Body of pancreas (tissue), 4 donors: ENCODE measurements around the gene STK40. TPM values are rescaled to one million over a fixed set of nuclear protein-coding genes. Genes with fewer than 3 reads are reported as not detected.
A peak's percentile ranks its signal among the peaks of the same experiment; 100 is the strongest.

Source experiments
- ATAC-seq: fragments of 150-250 bp; one replicate; pipeline ENCODE4 v1.9.1; 2016
- DNase-seq, 4 donors: peaks; one replicate each; pipeline ENCODE4 v3.0.0-alpha.2; 2019
- H3K27ac ChIP-seq, 4 donors: fragments of 200-600 bp; sonication (generic); 1 replicate in 3 of 4; 2 replicates in 1 of 4; pipeline versions ENCODE4 v1.5.1 to v1.6.1; 2016 to 2019; ENCODE audit warnings: mild to moderate bottlenecking in 1 of 4, mixed read lengths in 1 of 4, moderate library complexity in 1 of 4
- H3K27me3 ChIP-seq, 2 donors: fragments of 200-600 bp; sonication (generic); one replicate each; pipeline ENCODE4 v1.6.0; 2016; ENCODE audit warnings: mild to moderate bottlenecking in 1 of 2
- H3K36me3 ChIP-seq, 2 donors: fragments of 200-600 bp; sonication (generic); replicated peaks in 1 of 2; 2 replicates each; pipeline ENCODE4 v1.5.1; 2016; ENCODE audit warnings: low read depth in 2 of 2; ENCODE audit not compliant: insufficient read depth in 1 of 2
- H3K4me1 ChIP-seq: fragments of 200-600 bp; sonication (generic); one replicate; pipeline ENCODE4 v1.6.0; 2016
- H3K4me3 ChIP-seq, 2 donors: fragments of 200-600 bp; sonication (generic); 1 replicate in 1 of 2; 2 replicates in 1 of 2; pipeline ENCODE4 v1.5.1; 2016 to 2019
- H3K9me3 ChIP-seq, 3 donors: fragments of 200-600 bp; sonication (generic); 1 replicate in 2 of 3; 2 replicates in 1 of 3; pipeline ENCODE4 v1.5.1; 2016
- POLR2A ChIP-seq, 3 donors: fragments of 450-650 bp; IDR thresholded peaks; one replicate each; pipeline ENCODE4 v1.6.1; 2016; ENCODE audit warnings: antibody characterized with exemption in 3 of 3, mild to moderate bottlenecking in 2 of 3
- WGBS, 2 donors: methylation state at CpG; one replicate each; pipeline ENCODE4 v1.1.5; 2017; 5-methylcytosine and 5-hydroxymethylcytosine counted together
- intact Hi-C: fragments of 100-400 bp; cut with DNase I; formaldehyde crosslinking; loops from one replicate; pipeline ENCODE4 v1.15.1; 2023
- total RNA-seq, 2 donors: library from RNA; depleted of rRNA; stranded (reverse); fragments of >200 nt; gene quantifications; one replicate each; pipeline ENCODE4 v1.1.0, GENCODE V29; 2016
- TF ChIP-seq, protein P1 (sequence below), 7 experiments: fragments of 450-650 bp in 4 of 7; fragments of 200-600 bp in 3 of 7; sonication (generic) in 3 of 7; IDR thresholded peaks; one replicate each; pipeline ENCODE4 v1.5.1; 2016 to 2019; ENCODE audit warnings: antibody characterized with exemption in 7 of 7

The STK40 gene
- total RNA-seq, 2 donors from 2014 or later = 25.2 to 30.3 TPM

DNA sequence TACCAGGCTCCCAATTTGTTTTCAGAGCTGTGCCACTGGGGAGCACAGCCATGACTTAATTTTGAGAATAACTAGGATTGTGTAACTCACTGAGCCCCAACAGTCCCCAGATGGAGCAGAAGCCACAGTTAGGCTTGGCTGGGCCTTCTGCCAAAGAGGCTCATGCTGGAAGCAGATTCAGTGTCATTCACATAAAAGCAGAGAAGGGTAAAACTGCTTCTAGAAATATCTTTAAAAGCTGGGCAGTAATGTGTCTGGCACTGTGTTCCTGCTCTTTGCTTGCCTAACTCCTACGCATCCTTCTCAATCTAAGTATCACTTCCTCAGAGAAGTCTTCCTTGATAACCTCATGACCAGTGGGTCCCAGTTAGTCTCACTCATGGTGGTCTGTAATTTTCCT is 20.3 kb downstream of the STK40 start:
- peak overlapping the region in 1 of 4 donors; percentile 54 for H3K27ac ChIP-seq
- no peak for ATAC-seq
- peaks cover 27% of the 10 kb centered on the region for H3K4me1 ChIP-seq
- H3K36me3 ChIP-seq = peaks cover 0 to 4% of the 10 kb centered on the region in 2 donors
- no peak overlapping the region for H3K4me3 ChIP-seq
- no peaks in the 10 kb centered on the region for H3K9me3 ChIP-seq
- H3K27me3 ChIP-seq = no peaks in the 10 kb centered on the region
- intact Hi-C loops = no loop called here
- 81 to 83% methylated on average over 1 of the region's 1 CpG for WGBS, 2 donors
- DNase-seq = peak in 2 of 4 donors; percentile 45 to 64
- TF ChIP-seq, protein P1, sequence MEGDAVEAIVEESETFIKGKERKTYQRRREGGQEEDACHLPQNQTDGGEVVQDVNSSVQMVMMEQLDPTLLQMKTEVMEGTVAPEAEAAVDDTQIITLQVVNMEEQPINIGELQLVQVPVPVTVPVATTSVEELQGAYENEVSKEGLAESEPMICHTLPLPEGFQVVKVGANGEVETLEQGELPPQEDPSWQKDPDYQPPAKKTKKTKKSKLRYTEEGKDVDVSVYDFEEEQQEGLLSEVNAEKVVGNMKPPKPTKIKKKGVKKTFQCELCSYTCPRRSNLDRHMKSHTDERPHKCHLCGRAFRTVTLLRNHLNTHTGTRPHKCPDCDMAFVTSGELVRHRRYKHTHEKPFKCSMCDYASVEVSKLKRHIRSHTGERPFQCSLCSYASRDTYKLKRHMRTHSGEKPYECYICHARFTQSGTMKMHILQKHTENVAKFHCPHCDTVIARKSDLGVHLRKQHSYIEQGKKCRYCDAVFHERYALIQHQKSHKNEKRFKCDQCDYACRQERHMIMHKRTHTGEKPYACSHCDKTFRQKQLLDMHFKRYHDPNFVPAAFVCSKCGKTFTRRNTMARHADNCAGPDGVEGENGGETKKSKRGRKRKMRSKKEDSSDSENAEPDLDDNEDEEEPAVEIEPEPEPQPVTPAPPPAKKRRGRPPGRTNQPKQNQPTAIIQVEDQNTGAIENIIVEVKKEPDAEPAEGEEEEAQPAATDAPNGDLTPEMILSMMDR (IDR thresholded peaks at IDR 0.05) = no peak
- TF ChIP-seq POLR2A (IDR thresholded peaks at IDR 0.05) = no peak

DNA sequence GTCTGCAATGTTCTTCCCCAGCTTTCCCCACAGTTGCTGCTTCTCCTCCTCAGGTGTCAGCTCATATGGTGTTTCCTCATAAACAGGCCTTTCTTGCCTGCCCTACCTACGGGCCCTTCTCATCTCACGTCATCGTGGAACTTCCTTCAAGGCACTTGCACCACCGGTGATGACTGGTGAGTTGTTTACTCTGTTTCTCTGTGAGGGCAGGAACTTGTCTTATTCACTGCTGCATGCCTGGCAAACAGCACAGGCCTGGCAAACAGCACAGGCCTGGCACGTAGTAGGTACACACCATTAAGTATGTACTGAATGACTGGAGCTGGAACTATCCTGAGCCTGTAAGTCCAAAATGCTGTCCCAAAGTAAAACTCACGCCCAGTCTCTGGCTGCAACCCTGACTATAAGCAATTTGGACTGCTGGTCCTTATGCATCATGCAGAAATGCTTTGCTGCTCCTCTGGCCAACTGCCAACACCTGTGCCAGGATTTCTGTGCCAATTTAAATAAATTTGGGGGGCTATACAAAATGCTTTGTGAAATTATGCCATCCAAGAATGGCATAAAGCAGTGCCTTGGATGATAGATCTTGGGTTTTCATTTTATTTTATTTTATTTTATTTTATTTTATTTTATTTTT is 25.7 kb downstream of the STK40 start:
- ATAC-seq = no peak
- no peak overlapping the region for H3K27ac ChIP-seq
- no peaks in the 10 kb centered on the region for H3K9me3 ChIP-seq
- H3K4me3 ChIP-seq = no peak overlapping the region
- intact Hi-C loops = no loop called here
- TF ChIP-seq, protein P1 (IDR thresholded peaks at IDR 0.05) = no peak
- no peak for TF ChIP-seq POLR2A (IDR thresholded peaks at IDR 0.05)
- no peaks in the 10 kb centered on the region for H3K4me1 ChIP-seq
- WGBS, 2 donors = 74 to 81% methylated on average over 6 of the region's 6 CpGs
- peaks cover 4 to 12% of the 10 kb centered on the region in 2 donors for H3K36me3 ChIP-seq
- DNase-seq = no peak
- no peaks in the 10 kb centered on the region for H3K27me3 ChIP-seq

DNA sequence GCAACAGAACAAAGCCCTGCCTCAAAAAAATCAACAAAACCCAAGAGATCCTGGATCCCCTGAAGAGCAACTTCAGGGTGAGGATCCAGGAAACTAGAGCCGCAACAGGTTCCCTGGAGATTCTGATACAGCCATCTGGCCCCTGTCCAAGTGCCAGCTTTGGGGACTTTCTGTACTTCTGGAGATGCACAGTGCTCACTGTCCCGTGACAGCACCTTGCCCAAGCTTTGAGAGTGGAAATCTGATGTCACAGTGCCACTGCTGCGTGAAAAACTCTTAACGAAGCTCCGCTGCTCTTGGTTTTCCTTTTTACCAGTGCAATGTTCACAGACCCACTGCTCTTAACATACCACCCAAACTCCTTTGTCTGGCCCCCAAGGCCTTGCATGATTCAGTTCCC is 26.3 kb downstream of the STK40 start:
- Histone ChIP-seq H3K36me3 (peaks cover 4 to 19% of the 10 kb centered on the region in 2 donors), H3K4me3 (no peak overlapping the region), H3K4me1 (no peaks in the 10 kb centered on the region), H3K27me3 (no peaks in the 10 kb centered on the region), H3K27ac (no peak overlapping the region), H3K9me3 (no peaks in the 10 kb centered on the region)
- 82 to 90% methylated on average over 5 of the region's 5 CpGs for WGBS, 2 donors
- TF ChIP-seq, protein P1 (IDR thresholded peaks at IDR 0.05) = no peak
- no peak for TF ChIP-seq POLR2A (IDR thresholded peaks at IDR 0.05)
- intact Hi-C loops = no loop called here
- no peak for ATAC-seq
- no peak for DNase-seq

DNA sequence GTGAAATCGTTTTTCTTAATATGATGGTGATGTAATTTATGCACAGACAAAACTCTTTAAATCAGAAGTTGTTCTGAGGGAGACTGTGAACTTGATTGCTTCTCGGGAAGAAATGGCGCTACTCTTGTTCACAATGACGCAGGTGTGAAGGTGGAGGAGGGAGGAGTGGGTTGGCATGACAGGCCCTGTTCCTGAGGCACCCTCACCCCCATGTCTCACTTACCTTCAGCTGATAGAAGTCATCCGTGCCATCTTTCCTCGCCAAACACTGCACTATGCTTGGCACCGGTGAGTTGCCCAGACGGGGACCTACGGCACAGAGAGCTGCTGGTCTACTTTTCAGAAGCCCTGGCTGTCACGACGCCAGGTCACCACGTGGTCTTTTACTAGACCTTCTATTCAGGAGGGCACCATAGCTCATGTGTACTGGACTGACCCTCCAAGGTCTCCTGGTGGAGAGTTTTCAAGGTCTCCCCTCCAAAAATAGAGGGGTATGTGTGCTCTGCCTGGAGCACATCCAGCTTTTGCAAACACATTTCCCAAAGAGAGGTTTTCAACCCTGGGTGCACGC is 27.1 kb downstream of the STK40 start:
- intact Hi-C loops = no loop called here
- H3K36me3 ChIP-seq = peaks cover 4 to 25% of the 10 kb centered on the region in 2 donors
- DNase-seq = no peak
- no peaks in the 10 kb centered on the region for H3K9me3 ChIP-seq
- TF ChIP-seq POLR2A (IDR thresholded peaks at IDR 0.05) = no peak
- TF ChIP-seq, protein P1 (IDR thresholded peaks at IDR 0.05) = no peak
- 66 to 69% methylated on average over 13 of the region's 13 CpGs for whole genome bisulfite sequencing, 2 donors
- H3K4me3 ChIP-seq = no peak overlapping the region
- H3K27ac ChIP-seq = no peak overlapping the region
- no peak for ATAC-seq
- H3K4me1 ChIP-seq = no peaks in the 10 kb centered on the region
- H3K27me3 ChIP-seq = no peaks in the 10 kb centered on the region

DNA sequence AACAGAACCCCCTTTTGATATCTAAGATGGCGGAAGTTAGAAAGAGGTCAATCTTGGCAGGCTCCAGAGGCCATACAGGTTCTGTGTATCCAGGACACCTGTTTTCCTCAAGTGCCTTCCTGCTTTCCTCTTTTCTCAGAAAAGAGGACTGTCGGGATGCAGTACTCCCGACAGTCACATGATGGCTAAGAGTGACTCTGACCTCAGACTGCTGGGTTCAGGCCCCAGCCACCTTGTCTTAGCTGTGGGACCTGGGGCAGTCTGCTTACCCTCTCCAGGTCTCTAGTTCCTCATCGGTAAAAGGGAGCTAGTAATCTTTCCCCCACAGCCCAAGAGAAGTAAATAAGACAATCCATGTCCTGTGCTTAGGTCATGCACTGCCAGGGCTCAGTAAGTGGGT is 29.9 kb downstream of the STK40 start:
- Histone ChIP-seq H3K4me3 (no peak overlapping the region), H3K4me1 (no peaks in the 10 kb centered on the region), H3K36me3 (peaks cover 0 to 37% of the 10 kb centered on the region in 2 donors), H3K27ac (no peak overlapping the region), H3K27me3 (no peaks in the 10 kb centered on the region), H3K9me3 (no peaks in the 10 kb centered on the region)
- ATAC-seq (no peak), DNase-seq (no peak)
- intact Hi-C loops = no loop called here
- TF ChIP-seq, protein P1 (IDR thresholded peaks at IDR 0.05) = no peak
- TF ChIP-seq POLR2A (IDR thresholded peaks at IDR 0.05) = no peak
- WGBS, 2 donors = 66 to 76% methylated on average over 4 of the region's 4 CpGs
